ENCODE results near the gene HEMGN.

Gene HEMGN

DNA sequence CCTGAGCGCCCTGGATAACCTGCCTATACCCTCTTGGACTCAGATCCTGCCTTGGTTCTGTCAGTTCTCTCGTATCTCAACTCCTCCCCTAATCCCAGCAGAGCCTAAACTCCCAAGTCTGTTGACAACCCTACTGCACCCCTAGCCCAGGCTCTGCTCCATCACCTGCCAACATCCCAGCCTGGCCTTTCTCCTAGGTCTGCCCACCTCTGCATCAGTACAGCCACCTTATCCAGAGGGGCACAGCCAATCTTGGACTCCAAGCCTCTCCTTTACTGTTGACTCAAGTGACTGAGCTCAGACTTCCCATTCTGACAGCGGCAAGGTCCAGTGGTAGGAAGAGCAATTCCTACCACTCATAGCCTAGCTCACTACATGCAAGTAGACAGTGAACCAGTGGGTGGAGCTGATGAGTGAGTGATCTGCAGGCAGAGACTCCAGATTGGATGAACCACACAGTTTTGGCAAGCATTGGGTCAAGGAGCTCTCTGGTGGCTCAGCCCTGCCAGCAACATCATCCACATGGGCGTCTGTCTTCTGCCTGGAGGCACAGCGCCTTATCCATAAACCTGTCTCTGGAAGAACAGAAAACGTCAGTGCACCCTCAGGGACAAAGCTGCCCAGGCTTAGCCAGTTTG lies 42.2 kb downstream of the HEMGN start:
- DNase-seq (ENCODE audit: low spot score), result peak; percentile 22

GRCh38 chr9:97895211-97895610 lies 42.8 kb downstream of the HEMGN start:
- DNase-seq (ENCODE audit: low spot score), result no peak

DNA sequence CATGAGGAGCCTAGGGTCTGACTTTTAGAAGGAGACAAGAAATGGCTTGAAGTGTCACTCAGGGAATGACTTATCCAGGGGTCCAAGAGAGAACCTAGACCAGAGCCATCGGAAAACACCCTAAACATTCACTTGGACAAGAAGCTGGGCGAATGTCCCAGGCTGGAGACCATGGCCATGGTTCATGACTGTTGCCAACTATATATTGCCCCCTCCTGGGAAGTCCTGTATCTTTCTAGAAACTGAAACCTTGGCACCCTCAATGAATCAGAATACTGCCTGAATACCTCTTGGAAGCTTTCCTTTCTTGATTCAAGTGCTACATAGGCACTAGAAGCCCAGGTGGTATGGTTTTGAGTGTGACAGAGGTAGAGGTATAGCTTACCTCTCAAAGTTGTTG lies 45.6 kb downstream of the HEMGN start:
- no peak for DNase-seq (ENCODE audit: low spot score)

- DNase-seq (ENCODE audit: low spot score), result no peak
These were observed 46.2 kb downstream of the HEMGN start for GRCh38 chr9:97891736-97892135.

DNA sequence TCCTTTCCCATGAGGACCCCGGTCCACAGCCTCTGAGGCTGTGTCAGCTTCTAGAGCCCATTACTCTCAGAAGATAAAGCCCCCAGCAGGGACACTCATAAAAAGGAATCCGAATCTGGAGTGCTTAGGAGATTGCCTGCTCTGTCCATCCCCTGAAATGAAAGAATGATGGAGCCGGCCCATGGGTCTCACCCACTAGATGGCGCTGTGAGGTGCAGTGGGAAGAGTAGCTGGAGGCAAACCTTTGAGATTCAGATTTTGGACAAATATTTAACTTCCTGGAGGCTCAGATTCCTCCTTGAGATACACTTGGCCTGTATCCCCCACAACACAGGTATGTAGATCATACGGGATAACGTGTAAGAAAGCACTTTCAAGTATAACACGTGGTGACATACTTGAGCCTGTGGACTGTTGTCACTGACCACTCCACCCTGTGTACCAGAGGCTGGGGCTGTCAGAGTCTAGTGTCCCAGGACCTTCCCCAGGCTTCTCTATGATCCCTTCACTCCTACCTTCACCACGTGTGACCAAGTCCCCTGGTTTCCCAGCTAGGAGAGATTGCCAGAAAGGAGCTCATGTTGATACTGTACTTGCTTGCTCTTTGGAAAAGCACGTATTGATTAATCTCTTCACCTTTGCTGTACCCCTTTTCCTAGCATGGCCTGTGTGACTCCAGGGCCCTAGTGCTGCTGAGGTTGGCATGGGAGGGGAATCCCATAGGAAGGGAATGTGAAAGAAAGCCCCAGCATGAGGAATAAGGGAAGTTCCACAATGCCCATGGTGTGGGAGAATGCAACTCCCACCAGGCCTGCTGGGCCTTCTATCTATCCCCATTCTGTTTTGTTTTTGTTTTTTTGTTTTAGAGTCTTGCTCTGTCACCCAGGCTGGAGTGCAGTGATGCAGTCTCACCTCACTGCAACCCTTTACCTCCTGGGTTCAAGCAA lies 47.8 kb downstream of the HEMGN start:
- DNase-seq (ENCODE audit: low spot score), result peak; percentile 57

- no peak for DNase-seq (ENCODE audit: low spot score)
These were observed 57.6 kb downstream of the HEMGN start for GRCh38 chr9:97880336-97880735.
